ENCODE results near the gene LRRC14B.
"Not testable (repeated sequence)": the region's sequence is repeated elsewhere in the genome, so short reads cannot be mapped to it uniquely, and the experiment has no call there.

DNA sequence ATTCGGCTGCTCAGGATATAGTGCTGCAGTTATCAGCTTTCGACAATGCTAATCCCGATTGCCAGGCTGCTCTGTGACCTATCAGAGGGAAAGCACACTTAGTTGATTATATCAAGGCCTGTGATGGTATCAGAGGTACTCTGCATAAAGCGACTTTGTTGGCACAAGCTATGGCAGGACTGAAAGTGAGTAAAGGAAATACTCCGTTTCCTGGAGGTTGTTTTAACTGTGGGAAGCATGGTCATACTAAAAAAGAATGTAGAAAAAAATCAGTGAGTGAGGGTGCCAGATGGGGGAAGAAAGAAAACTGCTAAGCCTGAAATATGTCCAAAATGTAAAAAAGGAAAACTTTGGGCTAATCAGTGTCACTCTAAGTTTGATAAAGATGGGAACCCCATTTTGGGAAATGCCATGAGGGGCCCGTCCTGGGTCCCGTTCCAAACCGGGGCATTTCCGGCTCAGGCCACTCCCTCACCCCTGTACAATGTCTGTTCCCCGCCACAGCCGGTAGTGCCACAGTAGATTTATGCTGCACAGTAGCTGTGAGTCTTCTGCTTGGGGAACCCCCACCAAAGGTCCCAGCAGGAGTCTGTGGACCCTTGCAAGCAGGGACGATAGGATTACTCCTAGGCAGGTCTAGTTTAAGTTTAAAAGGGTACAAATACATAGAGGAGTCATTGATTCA is 52.5 kb downstream of the LRRC14B start:
- TF ChIP-seq EZH2phosphoT487 (IDR thresholded peaks at IDR 0.05; ENCODE audit: insufficient read depth, low read depth); EZH2 (IDR thresholded peaks at IDR 0.05; ENCODE audit: insufficient read depth, poor library complexity, severe bottlenecking): not testable (repeated sequence)
